Stimulated activated naive CD8-positive, alpha-beta T cell treated with anti-CD3 and anti-CD28 coated beads, Interleukin-15, Interleukin-2, amounts not matched to agents 100 U/mL and 50 U/mL, for 24 hours (primary cell): Measurements from ENCODE around the gene NBPF1.
"Not testable (repeated sequence)": the region's sequence is repeated elsewhere in the genome, so short reads cannot be mapped to it uniquely, and the experiment has no call there.

ENCODE experiments used
- ATAC-seq: fragments of 150-1000 bp; cut with Tn5 transposase; one replicate; pipeline ENCODE4 v1.10.0; 2021
- DNase-seq: peaks from one replicate; pipeline ENCODE4 v3.0.0; 2021

Gene NBPF1

DNA sequence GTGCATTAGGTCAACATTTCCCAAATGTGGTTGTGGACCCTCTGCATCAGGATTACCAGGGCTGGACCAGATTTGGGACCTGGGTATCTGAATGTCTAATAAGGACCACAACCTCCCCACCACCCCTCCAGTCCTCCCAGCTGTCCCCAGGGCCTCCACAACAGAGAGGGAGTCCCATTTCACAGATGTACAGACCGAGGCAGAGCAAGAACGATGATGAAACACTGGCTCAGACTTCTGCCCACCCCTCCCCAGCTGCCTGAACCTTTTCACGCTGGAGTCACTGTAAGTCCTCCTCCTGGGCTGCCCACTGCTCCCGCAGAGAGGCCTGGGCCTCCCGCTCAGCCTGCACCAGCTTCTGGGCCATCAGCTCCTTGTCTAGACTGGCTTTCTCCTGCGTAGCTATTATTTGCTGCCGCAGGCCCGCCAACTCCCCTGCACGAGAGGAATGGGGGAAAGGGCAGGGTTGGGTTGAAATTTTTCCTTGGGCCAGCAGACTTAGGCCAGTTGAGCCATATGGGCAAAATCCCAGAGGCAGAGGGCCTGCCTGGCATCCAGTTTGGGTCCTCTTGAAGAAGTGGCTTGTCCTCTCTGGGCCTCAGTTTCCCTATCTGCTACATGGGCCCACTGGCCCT is 8.4 kb upstream of the NBPF1 start:
- DNase-seq, ATAC-seq: not testable (repeated sequence)

DNA sequence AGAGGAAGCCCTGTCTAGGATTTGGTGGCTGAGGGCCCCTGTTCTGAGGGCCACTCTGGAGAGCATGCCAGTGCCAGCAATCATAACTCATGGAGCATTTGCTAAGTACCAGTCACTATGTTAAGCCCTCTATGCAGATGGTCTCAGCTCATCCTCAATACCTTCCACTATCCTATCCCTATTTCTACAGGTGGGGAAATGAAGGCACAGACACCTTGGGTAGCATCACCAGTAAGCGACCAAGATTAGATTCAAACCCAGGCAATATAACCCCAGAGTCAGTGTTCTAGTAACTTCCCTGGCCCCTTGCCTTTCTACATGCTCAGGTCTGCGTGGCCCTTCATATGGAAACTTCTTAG is 7.9 kb upstream of the NBPF1 start:
- DNase-seq: no peak
- no peak for ATAC-seq

DNA sequence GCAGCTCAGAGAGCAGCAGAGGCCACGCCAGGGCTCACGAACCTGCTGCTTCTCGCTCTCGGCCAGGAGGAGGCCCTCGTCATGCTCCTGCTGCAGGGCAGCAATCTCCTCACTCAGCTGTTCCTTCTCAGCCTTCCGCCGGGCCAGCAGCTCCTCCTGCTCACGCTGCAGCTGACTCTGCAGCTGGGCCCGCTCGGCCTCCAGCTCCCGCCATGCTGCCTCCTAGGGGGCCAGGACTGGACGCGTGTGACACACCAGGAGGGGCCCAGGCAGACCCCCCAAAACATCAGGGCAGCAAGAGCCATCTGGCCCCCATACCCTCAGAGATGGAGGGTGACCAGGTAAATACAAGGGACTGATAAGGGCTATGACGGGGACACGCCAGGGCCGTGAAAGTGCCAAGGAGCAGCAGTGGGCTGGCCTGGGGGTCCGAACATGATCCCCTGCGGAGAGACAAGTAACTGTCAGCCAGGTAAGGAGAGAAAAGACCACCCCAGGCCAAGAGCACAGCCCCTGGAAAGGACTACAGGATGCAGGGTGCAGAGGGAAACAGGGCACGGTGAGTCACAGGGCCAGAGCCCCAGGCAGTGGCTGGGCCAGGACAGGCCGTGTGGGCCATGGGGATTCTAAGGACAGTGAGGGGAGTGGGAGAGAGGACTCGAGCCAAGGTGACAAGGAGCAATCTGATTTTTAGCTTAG is 6.6 kb upstream of the NBPF1 start:
- ATAC-seq, DNase-seq: not testable (repeated sequence)

DNA sequence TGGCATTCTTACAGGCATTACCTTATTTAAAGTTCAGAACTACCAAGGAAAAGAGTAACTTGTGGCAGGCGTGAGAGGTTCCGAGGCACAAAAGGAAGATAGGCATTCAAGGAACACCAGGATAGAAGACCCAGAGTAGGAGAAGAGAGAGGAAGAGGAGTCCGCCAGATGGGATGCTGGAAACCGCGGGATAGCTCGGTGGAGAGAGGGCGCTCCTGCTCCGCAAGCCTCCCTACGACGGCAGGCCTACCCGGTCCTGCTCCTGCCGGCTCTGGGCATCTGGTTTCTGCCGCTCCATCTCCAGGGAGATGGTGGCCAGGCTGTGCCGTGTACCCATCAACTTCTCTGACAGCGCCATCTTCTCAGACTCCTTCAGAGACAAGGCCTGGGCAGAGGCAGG is 5.4 kb upstream of the NBPF1 start:
- ATAC-seq (no peak), DNase-seq (no peak)

DNA sequence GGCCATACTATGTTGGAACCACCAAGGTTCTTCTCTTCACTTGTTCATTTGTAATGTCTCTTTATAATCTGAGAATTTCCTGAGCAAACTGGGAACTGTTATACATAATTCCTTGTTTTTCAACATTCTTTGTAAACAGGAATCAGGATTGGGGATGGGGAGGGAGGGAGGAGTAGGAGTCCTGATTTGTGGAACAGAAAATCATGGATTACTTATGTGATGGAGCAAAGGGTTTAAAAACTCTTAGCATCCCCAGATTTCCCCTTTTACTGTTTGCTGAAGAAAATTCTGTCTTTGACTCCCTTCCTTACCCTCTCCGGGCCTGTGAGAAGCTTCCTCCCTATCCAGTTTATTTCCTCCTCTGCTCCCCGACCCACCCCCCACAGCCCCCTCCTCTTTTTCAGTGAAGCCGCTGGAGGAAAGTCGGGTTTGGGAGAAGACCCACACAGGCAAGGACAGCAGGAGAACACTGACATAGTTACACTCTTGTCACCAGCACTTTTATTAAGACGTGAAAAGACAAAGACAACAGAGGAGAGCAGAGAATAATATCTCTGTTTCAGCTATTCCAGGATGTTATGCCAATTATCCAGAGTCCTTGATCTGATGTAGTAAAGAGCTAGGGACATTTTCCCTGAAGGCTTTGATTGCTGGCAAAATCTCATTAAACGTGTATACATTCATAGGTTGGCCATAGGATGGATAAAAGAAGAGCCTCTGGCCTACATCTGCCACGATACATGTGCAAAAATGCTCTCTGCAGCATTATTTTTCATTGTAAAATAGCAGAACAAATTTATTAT is 4.6 kb upstream of the NBPF1 start:
- ATAC-seq (no peak), DNase-seq (no peak)

DNA sequence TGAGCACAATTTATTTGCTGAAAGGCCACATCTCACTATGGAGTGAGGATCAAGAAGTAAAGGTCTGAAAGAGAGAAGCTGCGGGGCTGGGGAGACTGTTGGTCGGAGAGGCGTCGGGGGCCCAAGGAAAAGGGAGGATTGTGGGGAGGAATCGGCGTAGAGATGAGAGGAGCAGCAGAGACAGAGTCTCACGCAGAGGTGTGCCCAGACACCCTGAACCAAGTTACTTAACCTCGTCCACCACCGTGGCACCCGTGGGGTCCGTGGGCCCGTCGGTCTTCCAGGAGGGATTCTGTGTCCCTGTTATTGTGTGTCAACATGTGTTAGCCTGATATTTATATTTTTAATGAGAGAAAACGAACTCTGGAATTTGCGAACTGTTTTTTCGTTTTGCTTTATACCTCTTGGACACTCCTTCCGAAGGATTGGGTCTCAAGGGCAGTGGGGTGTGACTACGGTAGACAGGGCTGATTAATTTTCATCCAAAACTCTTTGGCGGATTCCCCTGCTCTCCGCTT is 3.8 kb upstream of the NBPF1 start:
- ATAC-seq: no peak
- DNase-seq: no peak

DNA sequence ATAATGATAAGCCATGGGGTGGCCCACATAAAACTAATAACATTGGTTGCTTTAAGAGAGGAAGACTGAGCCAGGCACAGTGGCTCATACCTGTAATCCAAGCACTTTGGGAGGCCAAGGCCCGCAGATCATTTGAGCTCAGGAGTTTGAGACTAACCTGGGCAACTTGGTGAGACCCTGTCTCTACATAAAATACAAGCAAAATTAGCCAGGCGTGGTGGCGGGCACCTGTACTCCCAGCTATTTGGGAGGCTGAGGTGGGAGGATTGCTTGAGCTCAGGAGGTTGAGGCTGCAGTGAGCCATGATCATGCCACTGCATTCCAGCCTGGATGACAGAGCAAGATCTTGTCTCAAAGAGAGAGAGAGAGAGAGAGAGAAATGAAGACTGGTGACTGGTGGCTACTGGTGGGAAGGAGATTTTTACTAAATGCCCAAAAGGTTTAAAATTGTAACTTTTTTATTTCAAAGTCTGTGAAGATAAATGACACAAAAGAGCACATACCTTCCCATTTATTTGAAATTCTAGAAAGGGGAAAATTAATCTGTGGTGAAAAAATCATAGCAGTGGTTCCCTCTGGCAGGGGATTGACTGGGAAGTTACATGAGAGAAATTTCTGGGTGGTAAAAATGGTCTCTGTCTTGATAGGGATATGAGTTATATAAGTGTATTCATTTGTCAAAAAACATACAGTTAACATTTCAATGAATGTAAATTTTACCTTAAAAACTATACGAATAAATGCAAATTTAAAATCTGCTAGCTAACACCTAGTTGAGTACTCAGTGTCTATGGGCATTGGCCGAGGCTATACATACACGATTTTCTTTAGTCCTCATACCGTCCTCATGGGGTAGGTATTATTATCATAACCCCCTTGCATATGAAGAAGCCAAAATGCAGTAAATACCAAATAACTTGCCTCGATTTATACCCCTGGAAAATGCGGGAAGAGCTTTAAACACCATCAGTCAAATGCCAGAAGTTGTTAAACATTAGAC is 2.2 kb upstream of the NBPF1 start:
- ATAC-seq (no peak), DNase-seq (no peak)

DNA sequence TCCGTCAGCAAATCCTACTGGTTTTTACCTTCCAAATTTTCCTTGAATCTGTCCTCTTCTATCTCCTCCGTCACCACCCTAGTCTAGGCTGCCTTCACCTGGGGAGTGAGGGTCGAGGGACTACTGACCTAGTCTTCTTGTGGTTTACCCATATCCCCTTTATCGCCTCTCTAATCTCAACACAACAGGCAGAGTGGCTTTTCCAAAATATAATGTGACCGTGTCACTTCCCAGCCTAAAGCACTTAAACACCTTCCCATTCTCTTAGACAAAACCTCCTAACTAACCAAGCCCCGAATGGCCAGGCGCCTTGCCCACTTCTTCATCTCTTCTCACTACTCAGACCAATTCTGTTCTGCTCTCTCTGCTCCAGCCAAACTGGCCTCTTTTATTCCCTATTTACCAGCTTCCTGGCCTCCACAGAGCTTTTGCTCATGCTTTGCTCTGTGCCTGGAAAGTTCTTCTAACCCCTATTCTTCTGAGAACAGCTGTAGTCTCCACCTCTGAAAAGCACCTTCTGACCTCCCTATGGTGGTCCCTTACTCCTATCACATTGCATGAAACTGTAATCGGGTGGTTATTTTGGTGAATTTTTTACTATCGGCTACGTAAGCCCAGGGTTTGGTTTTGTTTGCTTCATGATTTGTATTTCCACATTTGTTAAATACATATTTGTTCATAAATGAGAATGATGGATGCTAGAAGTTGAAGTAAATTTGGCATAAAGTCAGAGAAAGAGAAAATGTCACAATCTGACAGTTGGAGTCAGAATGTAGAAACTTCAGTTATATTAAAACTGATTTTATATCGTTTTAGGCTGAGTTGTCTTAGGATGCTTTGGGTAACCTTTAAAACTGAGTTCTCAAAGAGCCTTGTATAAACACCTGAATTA is 1.2 kb upstream of the NBPF1 start:
- DNase-seq (no peak), ATAC-seq (no peak)

DNA sequence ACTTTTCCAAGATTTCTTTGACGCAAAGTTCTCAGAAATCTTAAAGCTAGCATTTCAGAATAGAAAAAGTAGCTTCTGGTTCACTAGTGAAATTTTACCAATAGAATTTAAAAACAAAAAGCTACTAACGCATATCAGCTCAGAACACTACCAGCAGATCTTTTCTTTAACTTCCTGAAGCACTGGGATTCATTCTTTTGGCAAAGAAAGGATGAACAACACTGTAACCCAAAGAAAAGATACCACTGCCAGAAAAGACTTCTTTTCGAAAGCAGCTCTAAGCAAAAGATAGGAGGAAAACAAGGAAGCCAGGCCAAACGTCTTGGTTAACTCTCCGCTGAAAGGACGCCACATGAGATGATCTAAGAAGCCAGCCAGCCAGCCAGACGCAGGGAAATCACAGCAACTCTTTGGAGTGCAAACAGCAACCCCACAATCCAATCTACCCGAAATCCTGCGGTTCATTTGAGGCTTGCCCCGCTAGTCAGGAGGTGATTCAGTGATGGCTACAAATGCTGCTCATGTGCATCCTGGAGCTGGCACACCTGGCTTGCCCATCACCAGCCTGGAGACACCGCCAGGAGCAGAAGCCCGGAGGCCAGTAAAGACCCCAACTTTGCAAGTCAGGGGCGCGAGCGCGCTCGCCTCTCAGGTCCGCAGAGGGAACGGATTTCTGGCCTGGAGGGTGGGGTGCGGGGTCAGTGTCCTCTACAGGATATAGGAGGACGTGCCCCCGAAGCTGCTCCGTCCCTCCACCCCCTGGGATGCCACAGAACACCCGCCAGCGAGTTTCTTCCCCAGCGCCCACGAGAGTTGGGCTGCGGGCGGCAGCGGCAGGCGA is 812 bp downstream of the NBPF1 start:
- ATAC-seq: no peak

DNA sequence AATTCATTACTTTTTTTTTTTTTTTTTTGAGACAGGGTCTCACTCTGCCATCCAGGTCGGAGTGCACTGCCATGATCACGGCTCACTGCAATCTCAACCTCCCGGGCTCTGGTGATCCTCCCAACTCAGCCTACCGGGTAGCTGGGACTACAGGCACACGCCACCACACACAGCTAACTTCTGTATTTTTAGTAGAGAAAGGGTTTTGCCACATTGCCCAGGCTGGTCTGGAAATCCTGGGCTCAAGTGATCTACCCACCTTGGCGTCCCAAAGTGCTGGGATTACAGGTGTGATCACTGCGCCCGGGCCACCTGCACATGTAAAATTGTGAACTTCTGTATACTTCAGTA is 1.4 kb downstream of the NBPF1 start:
- not testable (repeated sequence) for ATAC-seq, DNase-seq

More for the DNA sequence above, 812 bp downstream of the NBPF1 start:
- peak; percentile 42 for DNase-seq

DNA sequence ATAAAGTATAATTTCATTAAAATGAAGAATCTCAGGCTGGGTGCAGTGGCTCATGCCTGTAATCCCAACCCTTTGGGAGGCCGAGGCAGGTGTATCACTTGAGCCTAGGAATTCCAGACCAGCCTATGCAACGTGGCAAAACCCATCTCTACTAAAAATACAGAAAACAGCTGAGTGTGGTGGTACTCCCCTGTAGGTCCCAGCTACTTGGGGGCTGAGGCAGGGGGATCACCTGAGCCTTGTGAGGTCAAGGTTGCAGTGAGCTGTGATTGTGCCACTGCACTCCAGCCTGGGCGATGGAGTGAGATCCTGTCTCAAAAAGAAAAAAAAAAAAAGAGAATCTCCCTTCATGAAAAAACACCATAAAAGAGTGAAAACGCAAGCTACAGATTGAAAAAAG is 2.2 kb downstream of the NBPF1 start:
- not testable (repeated sequence) for ATAC-seq, DNase-seq

DNA sequence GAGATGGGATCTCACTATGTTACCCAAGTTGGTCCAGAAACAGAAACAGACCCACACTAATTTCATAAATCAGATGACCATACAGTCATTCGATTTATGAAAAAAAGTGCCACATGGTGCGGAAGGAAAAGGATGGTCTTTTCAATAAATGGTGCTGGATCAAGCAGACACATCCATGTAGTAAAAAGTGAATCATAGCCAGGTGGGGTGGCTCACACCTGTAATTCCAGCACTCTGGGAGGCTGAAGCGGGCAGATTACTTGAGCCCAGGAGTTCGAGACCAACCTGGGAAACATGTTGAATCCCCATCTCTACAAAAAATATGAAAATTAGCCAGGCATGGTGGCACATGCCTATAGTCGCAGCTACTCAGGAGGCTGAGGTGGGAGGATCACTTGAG is 2.8 kb downstream of the NBPF1 start:
- DNase-seq, ATAC-seq: not testable (repeated sequence)

DNA sequence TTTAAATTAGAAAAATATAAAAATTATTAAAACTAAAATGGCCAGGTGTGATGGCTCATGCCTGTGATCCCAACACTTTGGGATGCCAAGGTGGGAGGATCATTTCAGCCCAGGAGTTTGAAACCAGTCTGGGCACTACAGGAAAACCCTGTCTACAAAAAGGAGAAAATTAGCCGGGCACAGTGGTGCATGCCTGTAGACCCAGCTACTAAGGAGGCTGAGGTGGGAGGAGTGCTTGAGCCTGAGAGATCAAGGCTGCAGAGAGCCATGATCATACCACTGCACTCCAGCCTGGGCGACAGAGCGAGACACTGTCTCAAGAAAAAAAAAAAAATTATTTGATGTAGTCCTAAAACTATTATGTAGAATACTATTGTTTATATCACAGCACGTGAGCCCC is 3.6 kb downstream of the NBPF1 start:
- not testable (repeated sequence) for ATAC-seq, DNase-seq

DNA sequence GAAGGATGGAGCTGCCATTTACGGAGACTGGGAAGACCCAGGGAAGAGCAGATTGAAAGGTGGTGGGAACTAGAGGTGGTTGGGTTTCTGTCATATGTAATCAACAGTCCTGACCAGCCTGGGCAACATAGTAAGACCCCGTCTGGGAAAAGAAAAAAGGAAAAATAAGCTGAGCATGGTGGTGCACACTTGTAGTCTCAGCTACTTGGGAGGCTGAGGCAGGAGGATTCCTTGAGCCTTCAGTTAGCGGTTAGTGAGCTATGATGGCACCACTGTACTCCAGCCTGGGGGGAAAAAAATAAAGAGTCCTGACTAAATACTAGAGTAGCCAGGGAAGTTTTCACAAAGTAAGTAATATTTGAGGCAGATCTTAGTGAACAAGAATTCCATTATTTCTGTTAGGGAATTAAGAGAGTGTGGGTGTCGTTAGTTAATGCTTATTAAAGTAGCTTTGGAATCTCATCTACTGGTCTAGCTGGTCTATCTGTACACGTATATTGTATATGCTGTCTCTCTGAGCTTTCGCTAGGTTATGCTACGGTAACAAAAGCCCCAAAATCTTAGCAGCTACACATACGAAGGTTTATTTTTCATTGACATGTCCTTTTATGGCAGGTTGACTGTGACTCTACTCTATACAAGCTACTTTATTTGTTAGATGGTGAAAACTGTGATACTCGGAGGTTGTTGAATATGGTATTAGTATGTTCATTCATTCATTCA is 4.4 kb downstream of the NBPF1 start:
- no peak for ATAC-seq

DNA sequence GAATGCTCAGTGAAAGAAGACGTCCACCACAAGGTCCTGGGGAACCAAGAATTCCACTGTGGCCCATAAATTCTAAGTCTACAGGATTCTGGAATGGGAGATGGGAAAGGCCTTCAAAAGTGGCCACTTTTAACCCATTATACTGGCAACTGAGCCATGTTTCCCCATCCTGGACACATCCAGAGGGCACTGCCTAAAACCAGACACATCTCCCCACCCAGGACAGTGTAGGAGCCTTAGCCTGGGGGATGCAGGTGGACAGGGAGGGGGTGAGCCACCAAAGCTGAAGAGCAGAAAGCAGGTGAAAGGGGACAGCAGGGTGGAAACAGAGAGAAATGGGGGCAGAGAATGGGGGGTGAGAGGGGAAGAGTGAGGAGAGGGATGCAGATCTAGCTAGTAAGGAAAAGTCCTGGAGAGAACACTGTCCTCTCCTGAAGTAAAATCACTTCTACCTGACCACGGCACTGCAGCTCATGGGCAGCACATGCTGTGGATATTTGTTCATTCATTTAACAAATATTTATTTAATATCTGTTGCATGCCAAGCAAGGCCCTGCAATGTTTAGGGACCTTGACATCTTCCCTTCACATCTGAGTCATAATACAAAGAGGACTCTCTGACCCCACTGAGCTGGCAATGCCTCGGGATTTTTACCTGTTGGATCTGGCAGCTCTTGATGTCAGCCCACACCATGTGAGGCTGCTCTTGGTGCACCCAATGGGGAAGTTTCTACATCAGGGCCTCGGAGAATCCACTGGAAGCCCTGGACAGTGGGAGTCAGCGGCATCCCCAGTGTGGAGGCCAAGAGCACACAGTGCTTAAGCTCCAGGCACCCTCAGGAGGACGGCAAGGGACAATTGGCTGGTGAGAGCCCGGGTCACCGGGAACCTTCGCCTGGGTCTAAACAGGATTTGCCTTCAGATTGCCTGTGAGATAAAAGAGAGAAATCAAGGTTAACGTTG is 5.2 kb downstream of the NBPF1 start:
- ATAC-seq, DNase-seq: not testable (repeated sequence)

More for the DNA sequence above, 4.4 kb downstream of the NBPF1 start:
- DNase-seq: no peak

DNA sequence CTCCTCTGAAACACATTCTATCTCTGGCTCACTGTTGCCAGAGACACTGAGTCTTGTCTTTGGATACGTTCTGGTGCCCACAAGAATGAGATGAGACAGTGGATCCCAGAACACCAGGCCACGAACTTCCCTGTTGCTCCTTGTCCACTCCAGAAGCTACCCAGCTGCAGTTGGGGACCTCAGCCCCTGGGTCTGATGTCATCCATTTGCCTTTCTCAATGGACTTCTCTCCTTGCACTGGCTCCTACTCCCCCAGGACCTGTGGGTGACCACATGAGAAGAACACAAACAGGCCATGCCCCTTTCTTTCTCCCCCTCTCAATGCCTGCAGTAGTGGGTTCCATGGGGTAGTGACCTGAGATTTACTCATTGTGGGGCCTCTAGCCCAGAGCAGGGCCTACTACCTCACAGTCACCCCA is 5.9 kb downstream of the NBPF1 start:
- ATAC-seq: no peak
- DNase-seq: no peak

DNA sequence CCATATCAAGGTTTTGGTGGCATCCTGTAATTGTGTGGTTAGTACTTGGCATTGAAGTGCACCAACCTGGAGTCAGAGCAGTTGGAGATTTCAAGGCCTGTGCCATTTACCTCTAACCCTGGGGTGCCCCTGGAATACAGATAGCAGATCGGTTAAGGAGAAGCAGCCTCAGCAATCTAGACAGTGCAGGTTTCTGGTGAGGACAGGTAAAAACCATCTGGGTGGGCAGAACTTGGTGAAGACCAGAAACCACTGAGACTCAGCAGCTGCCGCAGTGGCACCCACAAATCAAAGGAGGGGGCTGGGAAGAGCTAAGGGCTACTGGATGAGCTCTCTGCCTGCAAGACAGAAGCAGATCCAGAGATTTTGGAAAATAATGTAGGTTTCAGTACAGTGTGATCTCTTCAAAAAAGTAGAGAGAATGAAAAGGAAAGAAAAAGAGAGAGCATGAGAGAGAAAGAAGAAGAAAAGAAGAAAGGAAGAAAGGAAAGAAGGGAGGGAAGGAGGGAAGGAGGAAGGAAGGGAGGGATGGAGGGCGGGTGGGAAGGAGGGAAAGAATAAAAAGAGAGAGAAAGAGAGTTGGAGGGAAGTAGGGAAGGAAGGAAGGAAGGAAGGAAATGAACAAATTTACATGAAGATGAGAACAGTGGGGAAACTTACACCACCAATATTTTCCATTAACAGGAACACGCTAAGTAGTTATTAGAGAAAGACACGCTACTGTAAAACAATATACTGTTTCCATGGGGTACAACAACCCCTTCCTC is 6.5 kb downstream of the NBPF1 start:
- ATAC-seq, DNase-seq: not testable (repeated sequence)
